Measurements from ENCODE around the gene PGA3. TPM values are rescaled to one million over a fixed set of nuclear protein-coding genes. Genes with fewer than 3 reads are reported as not detected.
"Not testable (repeated sequence)": the region's sequence is repeated elsewhere in the genome, so short reads cannot be mapped to it uniquely, and the experiment has no call there.

PGA3 gene
- total and polyA plus RNA-seq, 3 donors from 2014 or later = 0.31 to 1.7 (median 1.7) TPM

- intact Hi-C loops (cut with DNase I; ENCODE audit: low total_unique reads) = no loop called here
- 92 to 93% methylated on average over 4 of the region's 4 CpGs for WGBS, 2 donors
- no peaks in the 10 kb centered on the region for H3K36me3 ChIP-seq (ENCODE audit: low read depth, missing control alignments)
These were observed 4.3 kb upstream of the PGA3 start for GRCh38 chr11:61198948-61199523.

GRCh38 chr11:61201476-61201875, 1.8 kb upstream of the PGA3 start:
- H3K27me3 ChIP-seq = no peaks in the 10 kb centered on the region
- no peaks in the 10 kb centered on the region for H3K36me3 ChIP-seq (ENCODE audit: low read depth, missing control alignments)
- no peak overlapping the region for H3K27ac ChIP-seq
- TF ChIP-seq POLR2A (IDR thresholded peaks at IDR 0.05) (no peak), CTCF (IDR thresholded peaks at IDR 0.05) (no peak)
- no peak for DNase-seq
- 78 to 90% methylated on average over 13 to 14 of the region's 14 CpGs for WGBS, 2 donors
- no peak overlapping the region for H3K4me3 ChIP-seq
- no peaks in the 10 kb centered on the region for H3K9me3 ChIP-seq
- H3K4me1 ChIP-seq = no peaks in the 10 kb centered on the region
- intact Hi-C loops (cut with DNase I; ENCODE audit: low total_unique reads) = no loop called here

More at GRCh38 chr11:61198948-61199523, 4.3 kb upstream of the PGA3 start:
- TF ChIP-seq POLR2A (IDR thresholded peaks at IDR 0.05) (no peak), CTCF (IDR thresholded peaks at IDR 0.05) (no peak)
- no peak for DNase-seq
- Histone ChIP-seq H3K27me3 (no peaks in the 10 kb centered on the region), H3K27ac (no peak overlapping the region), H3K9me3 (no peaks in the 10 kb centered on the region), H3K4me1 (no peaks in the 10 kb centered on the region), H3K4me3 (no peak overlapping the region)

GRCh38 chr11:61203873-61204272, 558 bp downstream of the PGA3 start:
- H3K36me3 ChIP-seq (ENCODE audit: low read depth, missing control alignments); H3K9me3 ChIP-seq; intact Hi-C loops (cut with DNase I; ENCODE audit: low total_unique reads); H3K4me1 ChIP-seq; H3K27ac ChIP-seq; DNase-seq; H3K4me3 ChIP-seq; H3K27me3 ChIP-seq: not testable (repeated sequence)
- no CpG with 5 or more reads among the region's 5 CpGs for WGBS, 2 donors

- intact Hi-C loops (cut with DNase I; ENCODE audit: low total_unique reads); H3K27ac ChIP-seq; H3K9me3 ChIP-seq; H3K4me3 ChIP-seq; H3K4me1 ChIP-seq; H3K36me3 ChIP-seq (ENCODE audit: low read depth, missing control alignments); DNase-seq; H3K27me3 ChIP-seq: not testable (repeated sequence)
- 79 to 81% methylated on average over 14 of the region's 14 CpGs for WGBS, 2 donors
These were observed 1.3 kb downstream of the PGA3 start for GRCh38 chr11:61204502-61205059.

- H3K4me1 ChIP-seq; H3K36me3 ChIP-seq (ENCODE audit: low read depth, missing control alignments); DNase-seq; H3K27ac ChIP-seq; H3K4me3 ChIP-seq; H3K27me3 ChIP-seq; intact Hi-C loops (cut with DNase I; ENCODE audit: low total_unique reads); H3K9me3 ChIP-seq: not testable (repeated sequence)
- no CpG with 5 or more reads among the region's 9 CpGs for WGBS, 2 donors
These were observed 4.5 kb downstream of the PGA3 start for GRCh38 chr11:61207636-61208310.

GRCh38 chr11:61210629-61211028, 7.3 kb downstream of the PGA3 start:
- H3K9me3 ChIP-seq; DNase-seq; H3K4me1 ChIP-seq; H3K27ac ChIP-seq; H3K36me3 ChIP-seq (ENCODE audit: low read depth, missing control alignments); H3K4me3 ChIP-seq; intact Hi-C loops (cut with DNase I; ENCODE audit: low total_unique reads); H3K27me3 ChIP-seq: not testable (repeated sequence)
- WGBS, 2 donors = no CpG with 5 or more reads among the region's 6 CpGs

GRCh38 chr11:61211327-61211952, 8.1 kb downstream of the PGA3 start:
- H3K27me3 ChIP-seq; DNase-seq; H3K9me3 ChIP-seq; H3K4me1 ChIP-seq; H3K36me3 ChIP-seq (ENCODE audit: low read depth, missing control alignments); intact Hi-C loops (cut with DNase I; ENCODE audit: low total_unique reads); H3K4me3 ChIP-seq; H3K27ac ChIP-seq: not testable (repeated sequence)
- 65 to 67% methylated on average over 4 to 7 of the region's 10 CpGs for WGBS, 2 donors

- H3K4me1 ChIP-seq; H3K9me3 ChIP-seq; intact Hi-C loops (cut with DNase I; ENCODE audit: low total_unique reads); DNase-seq; H3K27ac ChIP-seq; H3K36me3 ChIP-seq (ENCODE audit: low read depth, missing control alignments); H3K27me3 ChIP-seq; H3K4me3 ChIP-seq: not testable (repeated sequence)
- no CpG with 5 or more reads among the region's 15 CpGs for WGBS, 2 donors
These were observed 8.9 kb downstream of the PGA3 start for GRCh38 chr11:61212202-61212601.

- H3K27me3 ChIP-seq; intact Hi-C loops (cut with DNase I; ENCODE audit: low total_unique reads); H3K9me3 ChIP-seq; H3K4me3 ChIP-seq; H3K36me3 ChIP-seq (ENCODE audit: low read depth, missing control alignments); H3K4me1 ChIP-seq; H3K27ac ChIP-seq; DNase-seq: not testable (repeated sequence)
- WGBS, 2 donors = no CpG with 5 or more reads among the region's 3 CpGs
These were observed 10.5 kb downstream of the PGA3 start for GRCh38 chr11:61213711-61214324.

All from testis (tissue), 3 donors.